ENCODE data around the gene C17orf107.
A peak's percentile ranks its signal among the peaks of the same experiment; 100 is the strongest.
"Not testable (repeated sequence)": the region's sequence is repeated elsewhere in the genome, so short reads cannot be mapped to it uniquely, and the experiment has no call there.

C17orf107 gene

GRCh38 chr17:4901108-4901647, 1.8 kb downstream of the C17orf107 start:
- DNase-seq: no peak

- peak; percentile 16 for DNase-seq
Measured at GRCh38 chr17:4901648-4902344, 2.5 kb downstream of the C17orf107 start.

- DNase-seq: no peak
Measured at GRCh38 chr17:4902540-4902939, 3.2 kb downstream of the C17orf107 start.

GRCh38 chr17:4903051-4903818, 3.9 kb downstream of the C17orf107 start, which contains the start of gene CHRNE:
TSS of gene CHRNE (minus strand) at chr17:4903098. CDS start at chr17:4903063, 35 bp downstream.
- peak; percentile 79 for DNase-seq

- DNase-seq: not testable (repeated sequence)
Measured at GRCh38 chr17:4906642-4907041, 7.3 kb downstream of the C17orf107 start.

- no peak for DNase-seq
Measured at GRCh38 chr17:4908301-4908700, 9.0 kb downstream of the C17orf107 start.

- peak; percentile 91 for DNase-seq
Measured at GRCh38 chr17:4908711-4909496, 9.6 kb downstream of the C17orf107 start.

GRCh38 chr17:4913994-4914393, 14.7 kb downstream of the C17orf107 start:
- DNase-seq: no peak

- not testable (repeated sequence) for DNase-seq
Measured at GRCh38 chr17:4914551-4914950, 15.2 kb downstream of the C17orf107 start.

GRCh38 chr17:4919511-4920047, 20.2 kb downstream of the C17orf107 start:
- DNase-seq: no peak

- DNase-seq: no peak
Measured at GRCh38 chr17:4920351-4921048, 21.2 kb downstream of the C17orf107 start.

GRCh38 chr17:4921320-4921719, 22.0 kb downstream of the C17orf107 start:
- no peak for DNase-seq

GRCh38 chr17:4926577-4927335, 27.4 kb downstream of the C17orf107 start:
- DNase-seq: not testable (repeated sequence)

GRCh38 chr17:4928881-4929280, 29.5 kb downstream of the C17orf107 start:
- DNase-seq: no peak

- no peak for DNase-seq
Measured at GRCh38 chr17:4931963-4932362, 32.6 kb downstream of the C17orf107 start, which contains the start of gene GP1BA. TSS of gene GP1BA (plus strand) at chr17:4932277. CDS start at chr17:4932605, 328 bp downstream.

- no peak for DNase-seq
Measured at GRCh38 chr17:4932756-4933155, 33.4 kb downstream of the C17orf107 start.

GRCh38 chr17:4933646-4934045, 34.3 kb downstream of the C17orf107 start:
- no peak for DNase-seq

GRCh38 chr17:4934173-4934979, 35.0 kb downstream of the C17orf107 start:
- DNase-seq: peak; percentile 39

- DNase-seq: no peak
Measured at GRCh38 chr17:4935650-4936049, 36.3 kb downstream of the C17orf107 start.

GRCh38 chr17:4936436-4936835, 37.1 kb downstream of the C17orf107 start:
- DNase-seq: no peak
